M059J (cell line): ENCODE data around the gene UNC13A. TPM values are rescaled to one million over a fixed set of nuclear protein-coding genes. Genes with fewer than 3 reads are reported as not detected.
"Not testable (repeated sequence)": the region's sequence is repeated elsewhere in the genome, so short reads cannot be mapped to it uniquely, and the experiment has no call there.

Source experiments
- DNase-seq: peaks from one replicate; pipeline ENCODE4 v3.0.0-alpha.2; 2012; ENCODE audit warnings: low read depth
- total RNA-seq: library from RNA; depleted of rRNA; stranded (reverse); fragments of >200 nt; shearing (Covaris generic); gene quantifications from 2 replicates; pipeline ENCODE4 v1.2.3, GENCODE V29; 2014; rRNA removed

The UNC13A gene
- total RNA-seq, 1 experiment from 2014 or later = 0.05 TPM

GRCh38 chr19:17570291-17570690, 117.9 kb downstream of the UNC13A start:
- not testable (repeated sequence) for DNase-seq

DNA sequence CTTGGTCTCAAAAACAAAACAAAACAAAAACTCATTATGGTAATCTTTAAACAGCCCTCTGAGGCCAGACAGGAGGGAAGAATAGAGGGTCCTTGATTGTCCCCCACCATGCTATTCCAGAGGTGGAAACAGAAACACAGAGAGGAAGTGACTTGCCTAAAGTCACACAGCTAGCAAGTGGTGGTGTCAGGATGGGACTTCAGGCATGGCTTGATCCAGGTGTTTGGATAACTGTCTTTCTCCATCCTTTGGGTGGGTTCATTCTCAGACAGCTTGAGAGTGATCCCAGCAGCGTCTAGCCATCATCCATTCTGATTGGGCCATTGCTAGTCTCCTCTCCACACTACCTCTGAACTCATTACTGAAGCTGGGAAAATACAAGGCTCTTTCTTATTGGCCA, 120.2 kb downstream of the UNC13A start:
- DNase-seq = no peak

DNA sequence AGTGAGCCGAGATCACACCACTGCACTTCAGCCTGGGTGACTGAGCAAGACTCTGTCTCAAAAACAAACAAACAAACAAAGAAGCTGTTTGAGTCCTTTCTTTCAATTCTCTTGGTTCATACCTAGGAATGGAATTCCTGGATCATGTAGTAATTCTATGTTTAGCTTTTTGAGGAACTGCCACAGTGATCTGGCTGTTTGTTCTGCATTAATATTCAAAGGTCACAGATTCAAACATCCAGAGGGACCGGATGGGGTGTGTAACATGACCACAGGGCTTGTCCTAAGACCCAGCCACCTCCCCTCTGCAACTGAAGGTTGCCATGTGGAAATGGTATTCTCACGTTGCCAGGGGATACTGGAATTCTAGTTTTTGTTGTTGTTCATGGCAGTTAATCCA, 122.5 kb downstream of the UNC13A start:
- peak; percentile 34 for DNase-seq

GRCh38 chr19:17564781-17565180, 123.4 kb downstream of the UNC13A start:
- no peak for DNase-seq

DNA sequence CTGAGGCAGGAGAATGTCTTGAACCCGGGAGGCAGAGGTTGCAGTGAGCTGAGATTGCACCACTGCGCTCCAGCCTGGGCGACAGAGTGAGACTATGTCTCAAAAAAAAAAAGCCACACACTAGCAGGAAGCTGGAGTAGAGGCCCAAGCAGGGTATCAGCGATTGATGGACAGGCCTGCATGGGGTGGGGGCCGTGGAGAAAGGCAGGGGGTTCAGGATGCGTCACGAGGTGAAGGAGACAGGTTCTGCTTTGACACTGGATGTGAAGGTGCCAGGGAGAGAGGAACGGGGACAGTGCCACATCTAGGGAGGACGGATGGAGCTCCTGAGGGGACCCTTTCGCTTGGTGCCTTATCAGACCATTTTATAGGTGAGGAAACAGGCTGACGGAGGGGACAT, 125.6 kb downstream of the UNC13A start:
- no peak for DNase-seq

DNA sequence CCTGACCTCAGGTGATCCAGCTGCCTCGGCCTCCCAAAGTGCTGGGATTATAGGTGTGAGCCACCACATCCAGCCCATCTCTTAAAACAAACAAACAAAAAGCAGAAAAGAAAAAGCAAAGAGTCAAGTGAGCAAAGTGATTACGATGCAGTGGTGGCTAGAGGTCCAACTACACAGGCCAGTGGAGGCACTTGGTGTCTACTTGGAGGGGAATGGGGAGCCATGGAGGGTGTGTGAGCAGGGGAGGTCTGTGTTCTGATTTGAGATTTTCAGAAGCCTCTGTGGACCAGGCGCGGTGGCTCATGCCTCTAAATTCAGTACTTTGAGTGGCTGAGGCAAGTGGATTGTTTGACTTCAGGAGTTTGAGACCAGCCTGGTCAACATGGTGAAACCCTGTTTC, 126.1 kb downstream of the UNC13A start:
- DNase-seq = no peak

DNA sequence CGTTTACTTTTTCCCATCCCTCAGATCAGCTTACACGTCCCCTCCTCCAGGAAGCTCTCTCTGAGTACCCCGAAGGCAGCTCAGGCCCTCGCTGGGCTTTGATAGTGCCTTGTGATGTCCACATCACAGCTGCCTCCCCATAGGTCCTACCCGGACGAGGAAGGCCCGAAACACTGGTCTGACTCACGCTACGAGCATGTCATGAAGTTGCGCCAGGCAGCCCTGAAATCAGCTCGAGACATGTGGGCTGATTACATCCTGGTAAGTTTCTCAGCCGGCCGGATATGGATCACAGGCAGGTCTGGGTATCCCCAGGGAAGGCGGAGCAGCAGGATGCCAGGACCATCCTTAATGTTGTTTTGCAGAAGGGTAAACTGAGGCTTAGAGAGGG, 128.0 kb downstream of the UNC13A start:
- DNase-seq = no peak

GRCh38 chr19:17557466-17557865, 130.7 kb downstream of the UNC13A start:
- no peak for DNase-seq

DNA sequence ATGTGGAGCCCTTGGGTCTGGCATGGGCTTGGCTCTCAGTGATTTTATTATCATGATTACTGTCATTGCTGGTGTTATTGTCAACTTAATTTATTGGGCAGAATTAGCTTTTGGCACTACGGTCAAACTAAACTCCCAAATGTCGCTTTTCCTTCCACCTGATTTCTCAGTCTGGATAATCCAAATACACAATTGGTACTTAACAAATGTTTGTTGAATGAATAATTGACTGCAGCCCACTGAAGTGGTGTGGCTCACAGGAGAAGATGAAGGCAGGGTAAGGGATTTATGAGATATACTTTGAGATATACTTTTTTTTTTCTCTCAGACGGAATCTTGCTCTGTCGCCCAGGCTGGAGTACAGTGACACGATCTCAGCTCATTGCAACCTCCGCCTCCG, 131.2 kb downstream of the UNC13A start:
- DNase-seq = no peak

GRCh38 chr19:17555929-17556813, 132.0 kb downstream of the UNC13A start:
- DNase-seq = peak; percentile 68

DNA sequence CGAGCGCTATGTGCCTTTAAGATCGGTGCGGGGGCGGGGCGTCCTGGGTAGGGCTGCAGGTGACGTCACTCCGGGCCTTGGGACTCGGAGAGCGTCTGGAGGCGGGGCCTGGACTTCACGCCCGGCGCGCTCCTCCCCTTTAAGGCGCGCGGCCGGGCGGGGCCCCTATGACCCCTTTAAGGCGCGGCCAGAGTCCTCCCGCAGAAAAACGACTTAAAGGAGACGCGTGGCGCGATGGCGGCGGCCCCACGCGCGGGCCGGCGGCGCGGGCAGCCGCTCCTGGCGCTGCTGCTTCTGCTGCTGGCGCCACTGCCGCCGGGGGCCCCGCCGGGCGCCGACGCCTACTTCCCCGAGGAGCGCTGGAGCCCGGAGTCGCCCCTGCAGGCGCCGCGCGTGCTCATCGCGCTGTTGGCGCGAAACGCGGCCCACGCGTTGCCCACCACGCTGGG, 132.7 kb downstream of the UNC13A start, which contains the start of gene COLGALT1:
Gene COLGALT1, plus strand, starts transcription at position 170 of the 449 bp plus-strand sequence. Its CDS starts 65 bp downstream, at position 235.
- peak; percentile 96 for DNase-seq

DNA sequence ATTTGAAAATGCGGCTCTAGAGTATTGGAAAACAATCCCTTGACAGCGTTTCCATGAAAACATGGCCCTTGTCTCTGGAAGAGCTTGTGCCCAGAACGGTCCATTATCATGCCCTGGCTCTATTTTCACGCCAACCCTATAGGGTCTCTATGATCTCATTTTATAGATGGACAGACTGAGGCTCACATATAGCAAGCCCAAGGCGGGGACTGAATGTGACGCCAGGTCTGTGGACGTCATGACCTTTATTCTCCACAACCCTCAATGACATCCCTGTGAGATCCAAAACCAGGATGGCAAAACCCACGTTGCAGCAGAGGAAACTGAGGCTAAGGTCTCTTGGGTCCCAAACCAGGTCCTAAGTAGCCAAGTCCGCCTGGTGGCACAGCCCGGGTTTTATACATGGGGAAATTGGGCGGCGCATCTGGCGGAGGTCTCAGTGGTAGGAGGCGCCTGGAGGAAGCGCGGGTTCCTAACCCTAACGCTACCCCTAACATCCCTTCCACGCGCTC, 133.1 kb downstream of the UNC13A start:
- no peak for DNase-seq

DNA sequence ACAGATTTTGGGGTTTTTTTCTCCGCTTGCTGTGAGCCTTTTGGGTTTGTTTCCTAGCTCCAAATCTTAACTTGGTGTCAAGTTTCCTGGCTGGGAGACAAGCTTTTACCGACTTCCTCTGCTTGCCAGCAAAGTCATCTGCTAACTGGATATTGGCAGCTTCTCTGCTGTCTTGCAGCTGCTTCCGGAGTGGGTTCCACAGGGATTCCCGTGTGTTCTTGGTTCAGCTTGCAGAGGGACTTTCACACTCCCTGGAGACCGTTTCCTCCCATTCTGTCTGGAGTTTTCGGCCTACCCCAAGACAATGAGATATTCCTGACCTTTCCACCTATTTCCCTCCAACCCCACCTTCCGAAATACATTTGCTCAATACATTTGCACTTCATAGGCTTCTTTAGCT, 134.9 kb downstream of the UNC13A start:
- peak; percentile 91 for DNase-seq

DNA sequence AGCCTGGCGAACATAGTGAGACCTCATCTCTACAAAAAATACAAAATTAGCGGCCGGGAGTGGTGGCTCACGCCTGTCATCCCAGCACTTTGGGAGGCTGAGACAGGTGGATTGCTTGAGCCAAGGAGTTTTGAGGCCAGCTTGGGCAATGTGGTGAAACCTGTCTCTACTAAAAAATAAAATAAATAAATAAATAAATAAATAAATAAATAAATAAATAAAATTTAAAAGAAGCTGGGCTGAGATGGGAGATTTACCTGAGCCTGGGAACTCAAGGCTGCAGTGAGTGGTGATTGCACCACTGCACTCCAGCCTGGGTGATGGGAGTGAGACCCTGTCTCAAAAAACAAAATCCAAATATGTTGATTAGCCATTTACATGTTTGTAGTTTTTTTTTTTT, 135.4 kb downstream of the UNC13A start:
- DNase-seq = not testable (repeated sequence)

Other genes with a start within 250 kb of the UNC13A start
- 0.25 TPM in 1 of 2 replicates, not detected in the other for gene TMEM221, start 239.7 kb downstream of the UNC13A start, total RNA-seq
- not detected in 2 replicates for gene NXNL1, start 227.4 kb downstream of the UNC13A start, total RNA-seq
- 4.8 and 12.2 TPM in 2 replicates for gene SLC27A1, start 217.8 kb downstream of the UNC13A start, total RNA-seq
- 53.3 and 66.8 TPM in 2 replicates for gene PGLS, start 176.7 kb downstream of the UNC13A start, total RNA-seq
- gene COLGALT1, start 132.7 kb downstream of the UNC13A start, total RNA-seq = 104 and 150 TPM in 2 replicates
- gene MAP1S, start 31.1 kb upstream of the UNC13A start, total RNA-seq = 16.8 and 17.0 TPM in 2 replicates
- 0.20 and 2.1 TPM in 2 replicates for gene FCHO1, start 63.1 kb upstream of the UNC13A start, total RNA-seq
- gene B3GNT3, start 106.8 kb upstream of the UNC13A start, total RNA-seq = 0.20 TPM in 1 of 2 replicates, not detected in the other
- not detected in 2 replicates for gene INSL3, start 133.2 kb upstream of the UNC13A start, total RNA-seq
- 0.39 and 0.71 TPM in 2 replicates for gene JAK3, start 159.6 kb upstream of the UNC13A start, total RNA-seq
- gene RPL18A, start 171.6 kb upstream of the UNC13A start, total RNA-seq = 622 and 685 TPM in 2 replicates
- not detected in 2 replicates for gene SLC5A5, start 183.6 kb upstream of the UNC13A start, total RNA-seq
- gene CCDC124, start 244.7 kb upstream of the UNC13A start, total RNA-seq = 31.3 and 36.8 TPM in 2 replicates